Panc1 (cell line): ENCODE measurements around the gene ATG16L2. TPM values are rescaled to one million over a fixed set of nuclear protein-coding genes. Genes with fewer than 3 reads are reported as not detected.

Experiments
- ATAC-seq: fragments of 200-7000 bp; cut with Tn5 transposase; 2 replicates; pipeline ENCODE4 v1.9.1; 2020; ENCODE audit warnings: mild to moderate bottlenecking, moderate library complexity
- BruUV-seq: library from RNA; stranded (reverse); fragments of 400-500 nt; replicated peaks from 2 replicates; lab custom pipeline; 2021; lab: Mats Ljungman, UMichigan
- CTCF ChIA-PET: fragments of 300-600 bp; sonication (Branson Sonifier 250); formaldehyde crosslinking; loops from one replicate; lab custom pipeline; 2022; ENCODE audit warnings: antibody characterized with exemption; lab: Charles Lee
- POLR2A ChIA-PET: fragments of 300-600 bp; sonication (Branson Sonifier 250); formaldehyde crosslinking; loops from one replicate; lab custom pipeline; 2022; ENCODE audit warnings: antibody characterized with exemption; lab: Charles Lee
- DNase-seq: peaks from one replicate; pipeline ENCODE4 v3.0.0-alpha.2; 2010; ENCODE audit warnings: low read depth, low spot score
- H3K27ac ChIP-seq: 2 replicates; pipeline ENCODE4 v1.5.1; 2011; ENCODE audit warnings: mild to moderate bottlenecking, low read length, inconsistent platforms
- H3K27me3 ChIP-seq: fragments of 200-500 bp; sonication (Bioruptor generic); 2 replicates; pipeline ENCODE4 v1.6.0; 2014; ENCODE audit warnings: low read length, inconsistent platforms; ENCODE audit not compliant: control insufficient read depth, insufficient read depth
- H3K36me3 ChIP-seq: fragments of 200-500 bp; sonication (Bioruptor generic); 2 replicates; pipeline ENCODE4 v1.5.1; 2014; ENCODE audit warnings: inconsistent platforms, mild to moderate bottlenecking, low read length, moderate library complexity; ENCODE audit not compliant: control insufficient read depth, insufficient read depth
- H3K4me1 ChIP-seq: 2 replicates; pipeline ENCODE4 v1.5.1; 2011; ENCODE audit warnings: inconsistent platforms, mild to moderate bottlenecking, low read length, moderate library complexity; ENCODE audit not compliant: control insufficient read depth, insufficient read depth
- H3K4me3 ChIP-seq, 2 experiments: 2 replicates each; pipeline ENCODE4 v1.5.1; 2011 to 2012; ENCODE audit warnings: low read depth in 2 of 2, low read length in 2 of 2, mild to moderate bottlenecking in 2 of 2, inconsistent platforms in 1 of 2, moderate library complexity in 1 of 2
- H3K9me3 ChIP-seq: fragments of 200-500 bp; sonication (Bioruptor generic); 2 replicates; pipeline ENCODE4 v1.5.1; 2014; ENCODE audit warnings: low read depth, mild to moderate bottlenecking, inconsistent platforms, low read length, moderate library complexity; ENCODE audit not compliant: control insufficient read depth, insufficient read depth
- POLR2AphosphoS5 ChIP-seq: IDR thresholded peaks from 2 replicates; pipeline ENCODE4 v1.6.1; 2012; ENCODE audit warnings: mild to moderate bottlenecking, low read depth, low read length, moderate library complexity
- SIN3A ChIP-seq: IDR thresholded peaks from 2 replicates; pipeline ENCODE4 v1.6.1; 2012; ENCODE audit warnings: low read depth, mild to moderate bottlenecking, low read length, moderate library complexity, borderline replicate concordance; ENCODE audit not compliant: insufficient read depth
- TCF7L2 ChIP-seq: IDR thresholded peaks from 2 replicates; pipeline ENCODE4 v1.6.1; 2011; ENCODE audit warnings: mild to moderate bottlenecking, low read depth, low read length, inconsistent platforms
- in situ Hi-C: cut with HindIII; loops from 2 replicates; pipeline ENCODE4 v1.10.0; 2016; ENCODE audit warnings: low sequenced_read_pairs, low pct_unique_long_range_greater_than_20kb
- intact Hi-C: fragments of 100-400 bp; cut with micrococcal nuclease; formaldehyde crosslinking; loops from one replicate; pipeline ENCODE4 v1.10.0; 2022; ENCODE audit not compliant: unreplicated experiment
- total RNA-seq: library from RNA; stranded (reverse); gene quantifications from one replicate; pipeline ENCODE4 v1.2.1, GENCODE V29; 2021; ENCODE audit not compliant: unreplicated experiment
- TF ChIP-seq, protein P1 (sequence below): fragments of 450-650 bp; IDR thresholded peaks from 2 replicates; pipeline ENCODE4 v1.5.1; 2017; ENCODE audit warnings: mild to moderate bottlenecking
- TF ChIP-seq, protein P2 (sequence below), 2 experiments: IDR thresholded peaks; 2 replicates each; pipeline ENCODE4 v1.6.1; 2011 to 2012; ENCODE audit warnings: low read depth in 2 of 2, control low read depth in 1 of 2, low read length in 1 of 2, mild to moderate bottlenecking in 1 of 2, moderate library complexity in 1 of 2; ENCODE audit not compliant: insufficient read depth in 1 of 2

Gene ATG16L2
- total RNA-seq, 1 experiment from 2014 or later: 14.6 TPM

GRCh38 chr11:72781313-72782080 is 32.7 kb upstream of the ATG16L2 start:
- DNase-seq (no peak), ATAC-seq (peak; percentile 81)
- Histone ChIP-seq H3K27ac (no peak overlapping the region), H3K4me3 (peak overlapping the region; percentile 38 to 46), H3K4me1 (peaks cover 12% of the 10 kb centered on the region; the same call in 1 of the 2 replicates), H3K9me3 (no peaks in the 10 kb centered on the region), H3K36me3 (no peaks in the 10 kb centered on the region; the same call in 1 of the 2 replicates), H3K27me3 (no peaks in the 10 kb centered on the region)
- ChIA-PET POLR2A (interaction anchor here (0.6 kb wide), 1 partner anchor 590 kb away, joined by 3 read pairs; the partner anchor contains the start of gene FOLR1), CTCF (interaction anchor here (0.6 kb wide), 1 partner anchor 149 kb away, joined by 16 read pairs; no protein-coding TSS in a partner anchor)
- no TSS peak for BruUV-seq
- TF ChIP-seq, protein P1, sequence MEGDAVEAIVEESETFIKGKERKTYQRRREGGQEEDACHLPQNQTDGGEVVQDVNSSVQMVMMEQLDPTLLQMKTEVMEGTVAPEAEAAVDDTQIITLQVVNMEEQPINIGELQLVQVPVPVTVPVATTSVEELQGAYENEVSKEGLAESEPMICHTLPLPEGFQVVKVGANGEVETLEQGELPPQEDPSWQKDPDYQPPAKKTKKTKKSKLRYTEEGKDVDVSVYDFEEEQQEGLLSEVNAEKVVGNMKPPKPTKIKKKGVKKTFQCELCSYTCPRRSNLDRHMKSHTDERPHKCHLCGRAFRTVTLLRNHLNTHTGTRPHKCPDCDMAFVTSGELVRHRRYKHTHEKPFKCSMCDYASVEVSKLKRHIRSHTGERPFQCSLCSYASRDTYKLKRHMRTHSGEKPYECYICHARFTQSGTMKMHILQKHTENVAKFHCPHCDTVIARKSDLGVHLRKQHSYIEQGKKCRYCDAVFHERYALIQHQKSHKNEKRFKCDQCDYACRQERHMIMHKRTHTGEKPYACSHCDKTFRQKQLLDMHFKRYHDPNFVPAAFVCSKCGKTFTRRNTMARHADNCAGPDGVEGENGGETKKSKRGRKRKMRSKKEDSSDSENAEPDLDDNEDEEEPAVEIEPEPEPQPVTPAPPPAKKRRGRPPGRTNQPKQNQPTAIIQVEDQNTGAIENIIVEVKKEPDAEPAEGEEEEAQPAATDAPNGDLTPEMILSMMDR: no peak
- TF ChIP-seq TCF7L2 (no peak), POLR2AphosphoS5 (no peak), SIN3A (no peak; the same call in 1 of the 2 replicates)
- TF ChIP-seq, protein P2, sequence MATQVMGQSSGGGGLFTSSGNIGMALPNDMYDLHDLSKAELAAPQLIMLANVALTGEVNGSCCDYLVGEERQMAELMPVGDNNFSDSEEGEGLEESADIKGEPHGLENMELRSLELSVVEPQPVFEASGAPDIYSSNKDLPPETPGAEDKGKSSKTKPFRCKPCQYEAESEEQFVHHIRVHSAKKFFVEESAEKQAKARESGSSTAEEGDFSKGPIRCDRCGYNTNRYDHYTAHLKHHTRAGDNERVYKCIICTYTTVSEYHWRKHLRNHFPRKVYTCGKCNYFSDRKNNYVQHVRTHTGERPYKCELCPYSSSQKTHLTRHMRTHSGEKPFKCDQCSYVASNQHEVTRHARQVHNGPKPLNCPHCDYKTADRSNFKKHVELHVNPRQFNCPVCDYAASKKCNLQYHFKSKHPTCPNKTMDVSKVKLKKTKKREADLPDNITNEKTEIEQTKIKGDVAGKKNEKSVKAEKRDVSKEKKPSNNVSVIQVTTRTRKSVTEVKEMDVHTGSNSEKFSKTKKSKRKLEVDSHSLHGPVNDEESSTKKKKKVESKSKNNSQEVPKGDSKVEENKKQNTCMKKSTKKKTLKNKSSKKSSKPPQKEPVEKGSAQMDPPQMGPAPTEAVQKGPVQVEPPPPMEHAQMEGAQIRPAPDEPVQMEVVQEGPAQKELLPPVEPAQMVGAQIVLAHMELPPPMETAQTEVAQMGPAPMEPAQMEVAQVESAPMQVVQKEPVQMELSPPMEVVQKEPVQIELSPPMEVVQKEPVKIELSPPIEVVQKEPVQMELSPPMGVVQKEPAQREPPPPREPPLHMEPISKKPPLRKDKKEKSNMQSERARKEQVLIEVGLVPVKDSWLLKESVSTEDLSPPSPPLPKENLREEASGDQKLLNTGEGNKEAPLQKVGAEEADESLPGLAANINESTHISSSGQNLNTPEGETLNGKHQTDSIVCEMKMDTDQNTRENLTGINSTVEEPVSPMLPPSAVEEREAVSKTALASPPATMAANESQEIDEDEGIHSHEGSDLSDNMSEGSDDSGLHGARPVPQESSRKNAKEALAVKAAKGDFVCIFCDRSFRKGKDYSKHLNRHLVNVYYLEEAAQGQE (IDR thresholded peaks at IDR 0.05; ENCODE audit: insufficient read depth in 1 of 2, low read depth in 2 of 2, low read length in 1 of 2): no peak
- in situ Hi-C loops: no loop called here
- intact Hi-C loops: no loop called here

DNA sequence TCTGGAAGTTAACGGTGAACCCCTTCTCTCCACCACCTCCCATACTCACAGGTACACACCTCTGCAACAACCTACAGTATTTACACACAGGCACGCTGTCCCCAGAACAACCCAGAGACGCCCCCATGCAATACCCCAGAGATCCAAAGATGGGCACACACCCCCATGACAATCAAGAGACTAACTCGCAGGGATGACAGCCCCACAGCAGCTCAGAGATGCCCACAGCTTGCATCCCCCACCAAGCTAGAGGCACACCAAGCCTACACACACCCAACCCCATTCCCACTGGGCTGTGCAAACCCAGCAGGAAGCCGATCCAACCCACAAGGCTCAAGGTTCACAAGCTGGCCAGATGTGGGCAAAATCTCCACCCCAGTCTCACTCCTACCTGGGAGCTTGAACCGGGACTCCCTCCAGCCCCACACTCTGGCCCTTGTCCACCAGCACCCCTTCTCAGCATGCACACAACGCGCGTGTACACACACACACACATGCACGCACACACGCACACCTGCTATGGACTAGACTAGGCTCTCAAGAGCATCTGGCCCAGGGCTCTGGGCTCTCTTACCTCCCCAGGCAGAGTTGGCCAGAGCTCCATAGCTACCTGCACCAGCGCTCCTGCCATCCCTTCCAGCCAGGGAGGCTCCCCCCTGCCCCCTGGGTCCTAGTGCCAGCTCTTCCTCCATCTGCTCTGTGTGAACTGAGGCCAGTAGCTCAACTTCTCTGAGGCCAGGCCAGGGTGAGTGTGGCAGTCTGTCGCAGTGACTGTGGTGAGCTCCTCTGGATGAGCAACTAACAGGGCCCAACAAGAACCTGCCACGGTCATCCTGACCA is 31.9 kb upstream of the ATG16L2 start:
- no TSS peak for BruUV-seq
- TF ChIP-seq, protein P1: no peak
- TF ChIP-seq, protein P2 (IDR thresholded peaks at IDR 0.05; ENCODE audit: insufficient read depth in 1 of 2, low read depth in 2 of 2, low read length in 1 of 2): no peak
- TF ChIP-seq TCF7L2: no peak
- no peak for TF ChIP-seq POLR2AphosphoS5
- TF ChIP-seq SIN3A: no peak
- no peaks in the 10 kb centered on the region for H3K27me3 ChIP-seq
- intact Hi-C loops: no loop called here
- DNase-seq (no peak), ATAC-seq (peak; percentile 46)
- ChIA-PET CTCF (interaction anchor here (0.9 kb wide), 1 partner anchor 10 kb away, joined by 3 read pairs; no protein-coding TSS in a partner anchor), POLR2A (no interaction called here)
- H3K27ac ChIP-seq: no peak overlapping the region
- H3K36me3 ChIP-seq: no peaks in the 10 kb centered on the region; the same call in 1 of the 2 replicates
- H3K4me3 ChIP-seq: peak overlapping the region; percentile 38 to 40
- in situ Hi-C loops: no loop called here
- H3K9me3 ChIP-seq: no peaks in the 10 kb centered on the region
- peaks cover 12% of the 10 kb centered on the region; the same call in 1 of the 2 replicates for H3K4me1 ChIP-seq
